Thoracic aorta (tissue), 2 donors: ENCODE measurements around the gene OR2T6. TPM values are rescaled to one million over a fixed set of nuclear protein-coding genes. Genes with fewer than 3 reads are reported as not detected.
"Not testable (repeated sequence)": the region's sequence is repeated elsewhere in the genome, so short reads cannot be mapped to it uniquely, and the experiment has no call there.

Experiments used
- ATAC-seq: fragments of 150-250 bp; one replicate; pipeline ENCODE4 v1.8.0; 2017; ENCODE audit warnings: low read depth; ENCODE audit not compliant: insufficient number of reproducible peaks, low FRiP score
- DNase-seq: peaks from one replicate; pipeline ENCODE4 v3.0.0-alpha.2; 2020; ENCODE audit warnings: low spot score
- H3K27ac ChIP-seq, 2 donors: fragments of 200-600 bp; sonication (generic); 1 replicate in 1 of 2; 2 replicates in 1 of 2; pipeline ENCODE4 v1.5.1; 2016; ENCODE audit warnings: mild to moderate bottlenecking in 2 of 2, moderate library complexity in 2 of 2
- H3K27me3 ChIP-seq: fragments of 200-600 bp; sonication (generic); replicated peaks from 2 replicates; pipeline ENCODE4 v1.6.0; 2016; ENCODE audit warnings: mild to moderate bottlenecking; ENCODE audit not compliant: insufficient read depth
- H3K36me3 ChIP-seq: fragments of 200-600 bp; sonication (generic); one replicate; pipeline ENCODE4 v1.5.1; 2016
- H3K4me1 ChIP-seq, 2 donors: fragments of 200-600 bp; sonication (generic); 1 replicate in 1 of 2; 2 replicates in 1 of 2; pipeline versions ENCODE4 v1.5.1 to v1.6.0; 2016; ENCODE audit warnings: low read depth in 2 of 2, mild to moderate bottlenecking in 1 of 2; ENCODE audit not compliant: control insufficient read depth in 1 of 2
- H3K4me3 ChIP-seq: fragments of 200-600 bp; sonication (generic); 2 replicates; pipeline ENCODE4 v1.5.1; 2016; ENCODE audit warnings: mild to moderate bottlenecking
- H3K9me3 ChIP-seq: fragments of 200-600 bp; sonication (generic); 2 replicates; pipeline ENCODE4 v1.5.1; 2016
- total RNA-seq, 2 donors: library from RNA; depleted of rRNA; stranded (reverse); fragments of >200 nt; gene quantifications; one replicate each; pipeline versions ENCODE4 v1.1.0 to v1.2.3, GENCODE V29; 2016
- TF ChIP-seq, protein P1 (sequence below): fragments of 200-600 bp; sonication (generic); IDR thresholded peaks from one replicate; pipeline ENCODE4 v1.5.1; 2019; ENCODE audit warnings: antibody characterized with exemption

The OR2T6 gene
- total RNA-seq, 2 donors from 2014 or later = not detected

- H3K27ac ChIP-seq = no peak overlapping the region
- ATAC-seq = no peak
Observed at GRCh38 chr1:248416226-248416625, 40.7 kb downstream of the OR2T6 start.

DNA sequence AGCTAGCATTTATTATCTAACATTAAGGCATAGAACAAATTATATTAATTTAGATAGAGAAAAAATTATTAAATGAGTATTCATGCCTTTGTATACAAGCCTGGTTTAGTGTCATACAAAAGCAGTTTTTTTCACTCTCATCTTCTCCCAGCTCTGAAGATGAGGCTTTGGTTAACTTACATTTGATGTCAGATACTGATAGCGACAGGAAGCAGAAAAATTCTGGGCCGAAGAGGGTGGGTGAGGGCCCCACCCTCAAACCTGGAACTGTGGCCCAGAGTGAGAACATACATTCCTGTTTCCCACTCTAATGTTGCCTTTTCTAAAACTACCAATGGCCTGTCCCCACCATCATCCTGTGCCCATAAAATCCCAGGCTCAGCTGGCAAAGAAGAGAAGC, 42.3 kb downstream of the OR2T6 start:
- TF ChIP-seq, protein P1, sequence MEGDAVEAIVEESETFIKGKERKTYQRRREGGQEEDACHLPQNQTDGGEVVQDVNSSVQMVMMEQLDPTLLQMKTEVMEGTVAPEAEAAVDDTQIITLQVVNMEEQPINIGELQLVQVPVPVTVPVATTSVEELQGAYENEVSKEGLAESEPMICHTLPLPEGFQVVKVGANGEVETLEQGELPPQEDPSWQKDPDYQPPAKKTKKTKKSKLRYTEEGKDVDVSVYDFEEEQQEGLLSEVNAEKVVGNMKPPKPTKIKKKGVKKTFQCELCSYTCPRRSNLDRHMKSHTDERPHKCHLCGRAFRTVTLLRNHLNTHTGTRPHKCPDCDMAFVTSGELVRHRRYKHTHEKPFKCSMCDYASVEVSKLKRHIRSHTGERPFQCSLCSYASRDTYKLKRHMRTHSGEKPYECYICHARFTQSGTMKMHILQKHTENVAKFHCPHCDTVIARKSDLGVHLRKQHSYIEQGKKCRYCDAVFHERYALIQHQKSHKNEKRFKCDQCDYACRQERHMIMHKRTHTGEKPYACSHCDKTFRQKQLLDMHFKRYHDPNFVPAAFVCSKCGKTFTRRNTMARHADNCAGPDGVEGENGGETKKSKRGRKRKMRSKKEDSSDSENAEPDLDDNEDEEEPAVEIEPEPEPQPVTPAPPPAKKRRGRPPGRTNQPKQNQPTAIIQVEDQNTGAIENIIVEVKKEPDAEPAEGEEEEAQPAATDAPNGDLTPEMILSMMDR = no peak

More at GRCh38 chr1:248416226-248416625, 40.7 kb downstream of the OR2T6 start:
- TF ChIP-seq, protein P1 = no peak
- Histone ChIP-seq H3K4me3 (no peak overlapping the region), H3K4me1 (no peaks in the 10 kb centered on the region), H3K9me3 (no peaks in the 10 kb centered on the region), H3K36me3 (no peaks in the 10 kb centered on the region), H3K27me3 (no peaks in the 10 kb centered on the region)
- no peak for DNase-seq

DNA sequence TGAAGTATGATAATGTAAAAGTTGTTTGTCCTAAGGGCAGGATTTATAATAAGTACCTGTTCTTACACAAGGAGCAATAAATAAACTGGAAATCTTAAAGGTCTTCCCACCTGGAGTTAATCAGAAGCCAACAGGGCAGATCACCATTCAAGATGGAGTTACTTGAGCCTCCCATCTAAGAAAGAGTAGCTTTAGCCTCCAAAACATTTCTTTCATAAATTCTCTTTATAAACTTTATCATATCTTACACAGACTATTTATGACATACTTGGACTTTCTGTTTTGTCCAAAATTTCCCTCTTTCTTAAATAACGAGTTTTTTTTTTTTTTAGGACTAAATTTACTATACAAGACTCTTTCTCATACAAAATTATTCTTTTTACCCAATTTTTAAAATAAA, 45.8 kb downstream of the OR2T6 start:
- DNase-seq = no peak
- Histone ChIP-seq H3K4me3 (no peak overlapping the region), H3K36me3 (no peaks in the 10 kb centered on the region), H3K27me3 (no peaks in the 10 kb centered on the region), H3K4me1 (no peaks in the 10 kb centered on the region), H3K9me3 (no peaks in the 10 kb centered on the region), H3K27ac (no peak overlapping the region)
- TF ChIP-seq, protein P1 = no peak
- ATAC-seq = no peak

More for the DNA sequence above, 42.3 kb downstream of the OR2T6 start:
- Histone ChIP-seq H3K36me3 (no peaks in the 10 kb centered on the region), H3K27me3 (no peaks in the 10 kb centered on the region), H3K27ac (no peak overlapping the region), H3K9me3 (no peaks in the 10 kb centered on the region), H3K4me1 (no peaks in the 10 kb centered on the region), H3K4me3 (no peak overlapping the region)
- DNase-seq (no peak), ATAC-seq (no peak)

- not testable (repeated sequence) for H3K36me3 ChIP-seq, H3K9me3 ChIP-seq, ATAC-seq, H3K4me3 ChIP-seq, H3K27me3 ChIP-seq, H3K4me1 ChIP-seq, DNase-seq, H3K27ac ChIP-seq
Observed at GRCh38 chr1:248427526-248428191, 52.1 kb downstream of the OR2T6 start.

DNA sequence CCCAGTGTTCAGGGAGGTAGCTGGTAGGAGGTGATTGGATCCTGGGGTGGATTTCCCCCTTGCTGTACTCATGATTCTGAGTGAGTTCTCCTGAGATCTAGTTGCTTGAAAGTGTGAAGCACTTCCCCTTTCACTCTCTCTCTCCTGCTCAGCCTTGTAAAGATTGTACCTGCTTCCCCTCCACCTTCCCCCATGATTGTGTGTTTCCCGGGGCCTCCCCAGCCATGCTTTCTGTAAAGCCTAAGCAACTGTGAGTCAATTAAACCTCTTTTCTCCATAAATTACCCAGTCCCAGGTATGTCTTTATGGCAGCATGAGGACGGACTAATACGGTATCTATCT, 52.6 kb downstream of the OR2T6 start:
- H3K27me3 ChIP-seq, H3K4me3 ChIP-seq, H3K36me3 ChIP-seq, H3K27ac ChIP-seq, DNase-seq, H3K9me3 ChIP-seq, H3K4me1 ChIP-seq, ATAC-seq: not testable (repeated sequence)

GRCh38 chr1:248431683-248432082, 56.1 kb downstream of the OR2T6 start:
- not testable (repeated sequence) for H3K27ac ChIP-seq, H3K36me3 ChIP-seq, H3K9me3 ChIP-seq, H3K27me3 ChIP-seq, DNase-seq, H3K4me1 ChIP-seq, H3K4me3 ChIP-seq, ATAC-seq

DNA sequence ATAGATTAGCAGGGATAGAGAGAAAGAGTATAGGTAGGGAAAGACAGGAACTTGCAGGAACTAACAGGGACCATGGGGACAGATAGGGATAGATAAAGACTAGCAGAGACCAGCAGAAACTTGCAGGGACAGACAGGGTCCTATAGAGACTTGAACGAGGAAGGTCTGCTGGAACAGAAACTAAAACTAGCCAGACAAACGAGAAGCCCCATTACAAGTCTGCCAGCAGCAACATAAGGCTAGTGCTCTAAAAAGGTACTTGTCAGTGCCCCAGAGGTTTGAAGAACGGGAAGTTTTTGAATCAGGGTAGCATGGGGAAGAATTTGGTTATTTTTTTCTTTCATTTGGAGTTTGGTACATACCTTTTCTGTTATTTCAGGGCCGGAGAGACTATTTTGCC, 56.7 kb downstream of the OR2T6 start:
- H3K4me3 ChIP-seq, H3K36me3 ChIP-seq, H3K27ac ChIP-seq, DNase-seq, H3K4me1 ChIP-seq, H3K27me3 ChIP-seq, H3K9me3 ChIP-seq, ATAC-seq: not testable (repeated sequence)

GRCh38 chr1:248433811-248434415, 58.4 kb downstream of the OR2T6 start:
- H3K36me3 ChIP-seq, H3K9me3 ChIP-seq, H3K4me3 ChIP-seq, DNase-seq, H3K27ac ChIP-seq, H3K27me3 ChIP-seq, ATAC-seq, H3K4me1 ChIP-seq: not testable (repeated sequence)

DNA sequence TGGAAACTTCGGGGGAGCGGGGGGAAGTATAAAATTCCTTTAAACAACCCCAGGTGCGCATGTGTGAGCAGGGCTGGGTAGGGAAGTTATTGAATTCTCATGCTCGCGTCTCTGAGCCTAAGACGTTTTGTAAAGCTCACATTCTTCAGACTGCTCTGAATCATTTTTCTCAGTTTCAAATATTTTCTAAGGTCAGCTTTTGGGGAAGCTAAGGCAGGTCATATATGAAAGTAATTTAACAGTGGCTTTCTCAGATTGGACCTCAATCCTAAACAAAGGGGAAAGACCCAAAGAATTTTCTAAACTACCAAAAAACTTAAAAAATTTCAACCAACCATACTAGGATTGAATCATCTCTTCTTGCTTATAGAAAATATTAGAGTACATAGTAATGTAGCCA, 59.4 kb downstream of the OR2T6 start:
- H3K27me3 ChIP-seq, ATAC-seq, H3K36me3 ChIP-seq, DNase-seq, H3K27ac ChIP-seq, H3K4me1 ChIP-seq, H3K4me3 ChIP-seq, H3K9me3 ChIP-seq: not testable (repeated sequence)

- ATAC-seq, DNase-seq, H3K27me3 ChIP-seq, H3K27ac ChIP-seq, H3K9me3 ChIP-seq, H3K36me3 ChIP-seq, H3K4me3 ChIP-seq, H3K4me1 ChIP-seq: not testable (repeated sequence)
Observed at GRCh38 chr1:248436303-248436702, 60.8 kb downstream of the OR2T6 start.
